ENCODE data around the gene PTPRK.

The PTPRK gene

GRCh38 chr6:128114164-128114563, 406.2 kb downstream of the PTPRK start:
- no peak for TF ChIP-seq CTCF (IDR thresholded peaks at IDR 0.05; ENCODE audit: low read depth, low read length)
- no peaks in the 10 kb centered on the region for H3K36me3 ChIP-seq

GRCh38 chr6:128112494-128112893, 407.9 kb downstream of the PTPRK start:
- H3K4me3 ChIP-seq (ENCODE audit: low read depth, low read length): no peak overlapping the region
- H3K27me3 ChIP-seq (ENCODE audit: insufficient read depth, low read depth, severe bottlenecking): no peaks in the 10 kb centered on the region
- no peaks in the 10 kb centered on the region for H3K36me3 ChIP-seq
- no peak overlapping the region for H3K27ac ChIP-seq
- no peaks in the 10 kb centered on the region for H3K9me3 ChIP-seq (ENCODE audit: severe bottlenecking)
- TF ChIP-seq CTCF (IDR thresholded peaks at IDR 0.05; ENCODE audit: low read depth, low read length): no peak
- no peak for DNase-seq

More at GRCh38 chr6:128114164-128114563, 406.2 kb downstream of the PTPRK start:
- no peaks in the 10 kb centered on the region for H3K27me3 ChIP-seq (ENCODE audit: insufficient read depth, low read depth, severe bottlenecking)
- no peak overlapping the region for H3K4me3 ChIP-seq (ENCODE audit: low read depth, low read length)
- H3K9me3 ChIP-seq (ENCODE audit: severe bottlenecking): no peaks in the 10 kb centered on the region
- no peak overlapping the region for H3K27ac ChIP-seq
- no peak for DNase-seq

GRCh38 chr6:128111096-128111495, 409.3 kb downstream of the PTPRK start:
- Histone ChIP-seq H3K36me3 (no peaks in the 10 kb centered on the region), H3K9me3 (ENCODE audit: severe bottlenecking) (no peaks in the 10 kb centered on the region), H3K27ac (no peak overlapping the region), H3K4me3 (ENCODE audit: low read depth, low read length) (no peak overlapping the region), H3K27me3 (ENCODE audit: insufficient read depth, low read depth, severe bottlenecking) (no peaks in the 10 kb centered on the region)
- no peak for TF ChIP-seq CTCF (IDR thresholded peaks at IDR 0.05; ENCODE audit: low read depth, low read length)
- no peak for DNase-seq

- no peaks in the 10 kb centered on the region for H3K36me3 ChIP-seq
- no peaks in the 10 kb centered on the region for H3K27me3 ChIP-seq (ENCODE audit: insufficient read depth, low read depth, severe bottlenecking)
- DNase-seq: no peak
- no peak overlapping the region for H3K4me3 ChIP-seq (ENCODE audit: low read depth, low read length)
- no peak overlapping the region for H3K27ac ChIP-seq
- no peak for TF ChIP-seq CTCF (IDR thresholded peaks at IDR 0.05; ENCODE audit: low read depth, low read length)
- H3K9me3 ChIP-seq (ENCODE audit: severe bottlenecking): no peaks in the 10 kb centered on the region
These were observed 412.7 kb downstream of the PTPRK start for GRCh38 chr6:128107682-128108081.

GRCh38 chr6:128099571-128100197, 420.7 kb downstream of the PTPRK start:
- no peaks in the 10 kb centered on the region for H3K27me3 ChIP-seq (ENCODE audit: insufficient read depth, low read depth, severe bottlenecking)
- DNase-seq: no peak
- no peak for TF ChIP-seq CTCF (IDR thresholded peaks at IDR 0.05; ENCODE audit: low read depth, low read length)

GRCh38 chr6:128098000-128098581, 422.3 kb downstream of the PTPRK start:
- Histone ChIP-seq H3K27ac (no peak overlapping the region), H3K27me3 (ENCODE audit: insufficient read depth, low read depth, severe bottlenecking) (no peaks in the 10 kb centered on the region), H3K4me3 (ENCODE audit: low read depth, low read length) (no peak overlapping the region), H3K9me3 (ENCODE audit: severe bottlenecking) (no peaks in the 10 kb centered on the region), H3K36me3 (no peaks in the 10 kb centered on the region)
- DNase-seq: no peak
- TF ChIP-seq CTCF (IDR thresholded peaks at IDR 0.05; ENCODE audit: low read depth, low read length): no peak

More at GRCh38 chr6:128099571-128100197, 420.7 kb downstream of the PTPRK start:
- Histone ChIP-seq H3K36me3 (no peaks in the 10 kb centered on the region), H3K4me3 (ENCODE audit: low read depth, low read length) (no peak overlapping the region), H3K27ac (no peak overlapping the region), H3K9me3 (ENCODE audit: severe bottlenecking) (no peaks in the 10 kb centered on the region)
